ENCODE results near the gene DDIT3. TPM values are rescaled to one million over a fixed set of nuclear protein-coding genes. Genes with fewer than 3 reads are reported as not detected.
A peak's percentile ranks its signal among the peaks of the same experiment; 100 is the strongest.
"Not testable (repeated sequence)": the region's sequence is repeated elsewhere in the genome, so short reads cannot be mapped to it uniquely, and the experiment has no call there.

Gene DDIT3
- total RNA-seq, 2 experiments from 2014 or later = 30.7 to 33.4 TPM

GRCh38 chr12:57523706-57524614 lies 3.6 kb upstream of the DDIT3 start:
- H3K9me3 Mint-ChIP-seq = no peaks in the 10 kb centered on the region
- peaks cover 28% of the 10 kb centered on the region for H3K36me3 Mint-ChIP-seq
- H3K4me3 Mint-ChIP-seq = peak overlapping the region; percentile 94
- peaks cover 48% of the 10 kb centered on the region for H3K4me1 Mint-ChIP-seq
- peak; percentile 25 for DNase-seq
- peak overlapping the region; percentile 92 for H3K27ac Mint-ChIP-seq
- H3K27me3 Mint-ChIP-seq = peaks cover 4% of the 10 kb centered on the region

- Mint-ChIP-seq H3K27me3 (peaks cover 4% of the 10 kb centered on the region), H3K36me3 (peaks cover 34% of the 10 kb centered on the region), H3K4me1 (peaks cover 55% of the 10 kb centered on the region), H3K9me3 (no peaks in the 10 kb centered on the region), H3K4me3 (peak overlapping the region; percentile 94), H3K27ac (peak overlapping the region; percentile 92)
- no peak for DNase-seq
Measured at GRCh38 chr12:57522887-57523705, 2.8 kb upstream of the DDIT3 start.

- Mint-ChIP-seq H3K36me3 (peaks cover 41% of the 10 kb centered on the region), H3K27ac (peak within 1 kb of the TSS; percentile 99), H3K4me3 (peak within 1 kb of the TSS; percentile 94), H3K4me1 (peaks cover 63% of the 10 kb centered on the region), H3K27me3 (peaks cover 4% of the 10 kb centered on the region), H3K9me3 (no peaks in the 10 kb centered on the region)
- peak; percentile 94 for DNase-seq
Measured at GRCh38 chr12:57522011-57522886, 1.9 kb upstream of the DDIT3 start, which contains the start of gene MBD6. Gene MBD6 (plus strand): TSS chr12:57522824. CDS start chr12:57524304, 1,480 bp downstream.

GRCh38 chr12:57521525-57522010 lies 1.3 kb upstream of the DDIT3 start:
- Mint-ChIP-seq H3K4me3 (peak overlapping the region; percentile 85), H3K9me3 (no peaks in the 10 kb centered on the region), H3K4me1 (peaks cover 61% of the 10 kb centered on the region), H3K36me3 (peaks cover 43% of the 10 kb centered on the region), H3K27me3 (peaks cover 4% of the 10 kb centered on the region), H3K27ac (peak overlapping the region; percentile 99)
- DNase-seq = peak; percentile 20

GRCh38 chr12:57519796-57520052 lies 590 bp downstream of the DDIT3 start:
- H3K36me3 Mint-ChIP-seq = peaks cover 45% of the 10 kb centered on the region
- DNase-seq = peak; percentile 34
- peak overlapping the region; percentile 99 for H3K27ac Mint-ChIP-seq
- peaks cover 4% of the 10 kb centered on the region for H3K27me3 Mint-ChIP-seq
- no peaks in the 10 kb centered on the region for H3K9me3 Mint-ChIP-seq
- H3K4me3 Mint-ChIP-seq = peak overlapping the region; percentile 98
- peaks cover 67% of the 10 kb centered on the region for H3K4me1 Mint-ChIP-seq

GRCh38 chr12:57518920-57519795 lies 1.2 kb downstream of the DDIT3 start:
- Mint-ChIP-seq H3K9me3 (no peaks in the 10 kb centered on the region), H3K4me3 (peak overlapping the region; percentile 98), H3K27me3 (peaks cover 4% of the 10 kb centered on the region), H3K36me3 (peaks cover 45% of the 10 kb centered on the region), H3K4me1 (peaks cover 61% of the 10 kb centered on the region), H3K27ac (peak overlapping the region; percentile 99)
- DNase-seq = peak; percentile 17

GRCh38 chr12:57518176-57518919 lies 2.0 kb downstream of the DDIT3 start:
- H3K27ac Mint-ChIP-seq = peak overlapping the region; percentile 99

GRCh38 chr12:57517718-57518117 lies 2.6 kb downstream of the DDIT3 start:
- peak overlapping the region; percentile 98 for H3K4me3 Mint-ChIP-seq
- H3K4me1 Mint-ChIP-seq = peaks cover 53% of the 10 kb centered on the region
- H3K9me3 Mint-ChIP-seq, H3K27me3 Mint-ChIP-seq, DNase-seq: not testable (repeated sequence)
- H3K36me3 Mint-ChIP-seq = peaks cover 54% of the 10 kb centered on the region
- H3K27ac Mint-ChIP-seq = peak overlapping the region; percentile 99

More at GRCh38 chr12:57518176-57518919, 2.0 kb downstream of the DDIT3 start:
- Mint-ChIP-seq H3K36me3 (peaks cover 48% of the 10 kb centered on the region), H3K27me3 (peaks cover 4% of the 10 kb centered on the region), H3K9me3 (no peaks in the 10 kb centered on the region), H3K4me3 (peak overlapping the region; percentile 98), H3K4me1 (peaks cover 53% of the 10 kb centered on the region)
- no peak for DNase-seq

GRCh38 chr12:57517187-57517586 lies 3.1 kb downstream of the DDIT3 start:
- no peaks in the 10 kb centered on the region for H3K9me3 Mint-ChIP-seq
- peak overlapping the region; percentile 50 for H3K4me3 Mint-ChIP-seq
- DNase-seq = no peak
- H3K36me3 Mint-ChIP-seq = peaks cover 58% of the 10 kb centered on the region
- H3K27ac Mint-ChIP-seq = peak overlapping the region; percentile 73
- peaks cover 52% of the 10 kb centered on the region for H3K4me1 Mint-ChIP-seq
- peaks cover 2% of the 10 kb centered on the region for H3K27me3 Mint-ChIP-seq

- Mint-ChIP-seq H3K27me3 (no peaks in the 10 kb centered on the region), H3K4me3 (no peak overlapping the region), H3K27ac (peak overlapping the region; percentile 73), H3K36me3 (peaks cover 58% of the 10 kb centered on the region), H3K9me3 (no peaks in the 10 kb centered on the region), H3K4me1 (peaks cover 51% of the 10 kb centered on the region)
- no peak for DNase-seq
Measured at GRCh38 chr12:57516617-57517153, 3.6 kb downstream of the DDIT3 start.

- Mint-ChIP-seq H3K27ac (peak overlapping the region; percentile 56), H3K4me1 (peaks cover 45% of the 10 kb centered on the region)
Measured at GRCh38 chr12:57515934-57516541, 4.3 kb downstream of the DDIT3 start.

GRCh38 chr12:57515408-57515933 lies 4.8 kb downstream of the DDIT3 start:
- Mint-ChIP-seq H3K27me3 (no peaks in the 10 kb centered on the region), H3K36me3 (peaks cover 60% of the 10 kb centered on the region), H3K27ac (peak overlapping the region; percentile 56), H3K4me3 (no peak overlapping the region), H3K4me1 (peaks cover 42% of the 10 kb centered on the region), H3K9me3 (no peaks in the 10 kb centered on the region)
- DNase-seq = no peak

More at GRCh38 chr12:57515934-57516541, 4.3 kb downstream of the DDIT3 start:
- Mint-ChIP-seq H3K9me3 (no peaks in the 10 kb centered on the region), H3K4me3 (no peak overlapping the region), H3K36me3 (peaks cover 60% of the 10 kb centered on the region), H3K27me3 (no peaks in the 10 kb centered on the region)
- no peak for DNase-seq
